Measurements from ENCODE around the gene ZNF710.

Gene ZNF710

GRCh38 chr15:89997079-89997478 is 4.0 kb upstream of the ZNF710 start:
- no peak for DNase-seq (ENCODE audit: low read depth)

- DNase-seq (ENCODE audit: low read depth), result no peak
Observed at GRCh38 chr15:89998141-89998661, 2.9 kb upstream of the ZNF710 start.

GRCh38 chr15:89998923-89999675 is 2.0 kb upstream of the ZNF710 start:
- no peak for DNase-seq (ENCODE audit: low read depth)

GRCh38 chr15:89999676-90000185 is 1.4 kb upstream of the ZNF710 start:
- no peak for DNase-seq (ENCODE audit: low read depth)

GRCh38 chr15:90000186-90001001 is 730 bp upstream of the ZNF710 start:
- no peak for DNase-seq (ENCODE audit: low read depth)

- DNase-seq (ENCODE audit: low read depth), result peak; percentile 38
Observed at GRCh38 chr15:90001683-90002427, 731 bp downstream of the ZNF710 start.

- no peak for DNase-seq (ENCODE audit: low read depth)
Observed at GRCh38 chr15:90002428-90002844, 1.3 kb downstream of the ZNF710 start.

GRCh38 chr15:90003736-90004135 is 2.6 kb downstream of the ZNF710 start:
- DNase-seq (ENCODE audit: low read depth), result no peak

GRCh38 chr15:90004252-90004651 is 3.1 kb downstream of the ZNF710 start:
- no peak for DNase-seq (ENCODE audit: low read depth)

GRCh38 chr15:90004671-90005070 is 3.5 kb downstream of the ZNF710 start:
- DNase-seq (ENCODE audit: low read depth), result no peak

GRCh38 chr15:90006217-90007075 is 5.3 kb downstream of the ZNF710 start:
- no peak for DNase-seq (ENCODE audit: low read depth)

GRCh38 chr15:90007076-90007460 is 5.9 kb downstream of the ZNF710 start:
- DNase-seq (ENCODE audit: low read depth), result no peak

GRCh38 chr15:90008607-90009006 is 7.5 kb downstream of the ZNF710 start:
- DNase-seq (ENCODE audit: low read depth), result no peak

GRCh38 chr15:90009301-90010022 is 8.3 kb downstream of the ZNF710 start:
- no peak for DNase-seq (ENCODE audit: low read depth)

- DNase-seq (ENCODE audit: low read depth), result no peak
Observed at GRCh38 chr15:90011705-90012104, 10.6 kb downstream of the ZNF710 start.

- no peak for DNase-seq (ENCODE audit: low read depth)
Observed at GRCh38 chr15:90013503-90013937, 12.4 kb downstream of the ZNF710 start.

GRCh38 chr15:90015294-90015693 is 14.2 kb downstream of the ZNF710 start:
- DNase-seq (ENCODE audit: low read depth), result no peak

GRCh38 chr15:90015749-90016148 is 14.6 kb downstream of the ZNF710 start:
- no peak for DNase-seq (ENCODE audit: low read depth)

GRCh38 chr15:90016721-90017120 is 15.6 kb downstream of the ZNF710 start:
- no peak for DNase-seq (ENCODE audit: low read depth)

- no peak for DNase-seq (ENCODE audit: low read depth)
Observed at GRCh38 chr15:90018216-90018831, 17.2 kb downstream of the ZNF710 start.
